Measurements from ENCODE around the gene DIS3L.
"Not testable (repeated sequence)": the region's sequence is repeated elsewhere in the genome, so short reads cannot be mapped to it uniquely, and the experiment has no call there.

DIS3L gene

GRCh38 chr15:66323312-66323928, 30.1 kb downstream of the DIS3L start:
- no peak for DNase-seq

- no peak for DNase-seq
Measured at GRCh38 chr15:66326051-66326450, 32.7 kb downstream of the DIS3L start.

GRCh38 chr15:66327736-66328135, 34.4 kb downstream of the DIS3L start:
- no peak for DNase-seq

- DNase-seq, result no peak
Measured at GRCh38 chr15:66328771-66329170, 35.4 kb downstream of the DIS3L start.

GRCh38 chr15:66348530-66348929, 55.2 kb downstream of the DIS3L start:
- DNase-seq, result not testable (repeated sequence)

GRCh38 chr15:66356077-66356358, 62.6 kb downstream of the DIS3L start:
- no peak for DNase-seq

GRCh38 chr15:66356359-66357236, 63.2 kb downstream of the DIS3L start, which contains the start of gene TIPIN:
TSS of gene TIPIN (minus strand) at chr15:66356685. CDS start at chr15:66352947, 3,738 bp downstream.
- DNase-seq, result peak; percentile 97

GRCh38 chr15:66359740-66360139, 66.4 kb downstream of the DIS3L start:
- DNase-seq, result no peak

- not testable (repeated sequence) for DNase-seq
Measured at GRCh38 chr15:66361745-66362460, 68.5 kb downstream of the DIS3L start.

GRCh38 chr15:66362776-66363175, 69.4 kb downstream of the DIS3L start:
- DNase-seq, result no peak

GRCh38 chr15:66364944-66365528, 71.7 kb downstream of the DIS3L start:
- DNase-seq, result no peak

- DNase-seq, result peak; percentile 40
Measured at GRCh38 chr15:66369773-66370651, 76.6 kb downstream of the DIS3L start.

GRCh38 chr15:66374179-66374578, 80.8 kb downstream of the DIS3L start:
- no peak for DNase-seq

- no peak for DNase-seq
Measured at GRCh38 chr15:66378814-66379430, 85.6 kb downstream of the DIS3L start.

- not testable (repeated sequence) for DNase-seq
Measured at GRCh38 chr15:66381376-66381775, 88.0 kb downstream of the DIS3L start.

Data from CD4-positive, alpha-beta T cell treated with Interleukin-17A for 1 hour (primary cell).